Fibroblast of the aortic adventitia (primary cell): ENCODE data around the gene SIGLEC1. TPM values are rescaled to one million over a fixed set of nuclear protein-coding genes. Genes with fewer than 3 reads are reported as not detected.

Source experiments
- DNase-seq: peaks from one replicate; pipeline ENCODE4 v3.0.0-alpha.2; 2010; ENCODE audit warnings: low read depth
- H3K4me3 ChIP-seq: 2 replicates; pipeline ENCODE4 v1.5.1; 2011; ENCODE audit warnings: low read depth, mild to moderate bottlenecking, control low read depth, low read length, moderate library complexity
- CTCF ChIP-seq: IDR thresholded peaks from 2 replicates; pipeline ENCODE4 v1.5.1; 2011; ENCODE audit warnings: mild to moderate bottlenecking, low read length, control low read depth, inconsistent platforms; ENCODE audit not compliant: insufficient read depth
- total RNA-seq: library from RNA; depleted of rRNA; stranded (reverse); fragments of >200 nt; gene quantifications from 2 replicates; pipeline ENCODE4 v1.2.3, GENCODE V29; 2012; ENCODE audit warnings: low replicate concordance

SIGLEC1 gene
- total RNA-seq, 1 donor, result not detected

- no peak for TF ChIP-seq CTCF
- H3K4me3 ChIP-seq, result no peak overlapping the region
- no peak for DNase-seq
Observed at GRCh38 chr20:3671986-3672546, 40.3 kb downstream of the SIGLEC1 start.

GRCh38 chr20:3670945-3671344 lies 41.5 kb downstream of the SIGLEC1 start:
- DNase-seq, result no peak
- no peak for TF ChIP-seq CTCF
- no peak overlapping the region for H3K4me3 ChIP-seq

GRCh38 chr20:3670511-3670910 lies 41.9 kb downstream of the SIGLEC1 start:
- H3K4me3 ChIP-seq, result no peak overlapping the region
- DNase-seq, result no peak
- peak; percentile 8 for TF ChIP-seq CTCF

GRCh38 chr20:3669710-3670367 lies 42.6 kb downstream of the SIGLEC1 start:
- TF ChIP-seq CTCF, result no peak

GRCh38 chr20:3667434-3668037 lies 44.9 kb downstream of the SIGLEC1 start:
- no peak for DNase-seq
- TF ChIP-seq CTCF, result no peak
- H3K4me3 ChIP-seq, result no peak overlapping the region

More at GRCh38 chr20:3669710-3670367, 42.6 kb downstream of the SIGLEC1 start:
- no peak overlapping the region for H3K4me3 ChIP-seq
- DNase-seq, result no peak

- H3K4me3 ChIP-seq, result no peak overlapping the region
- TF ChIP-seq CTCF, result no peak
- no peak for DNase-seq
Observed at GRCh38 chr20:3663858-3664257, 48.5 kb downstream of the SIGLEC1 start.
